ENCODE results near the gene ITIH6.
"Not testable (repeated sequence)": the region's sequence is repeated elsewhere in the genome, so short reads cannot be mapped to it uniquely, and the experiment has no call there.

The ITIH6 gene

DNA sequence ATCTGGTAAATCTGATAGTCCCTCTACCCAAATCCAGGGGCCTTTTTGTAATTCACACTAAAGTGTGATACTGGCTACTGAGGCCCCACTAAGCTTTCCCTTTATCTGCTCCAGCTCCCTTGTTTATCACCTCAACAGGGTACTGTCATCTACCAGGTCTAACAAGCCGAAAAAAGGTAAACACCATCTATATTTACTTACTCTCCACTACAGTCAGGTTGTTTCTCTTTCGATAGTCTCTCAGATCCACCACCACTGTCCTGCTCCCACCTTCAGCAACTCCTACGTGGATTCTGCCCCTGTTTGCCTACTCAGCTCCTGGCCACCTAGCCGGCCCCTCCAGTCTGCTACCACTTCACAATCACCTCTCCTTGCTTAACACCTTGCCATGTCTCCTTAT lies 3.3 kb downstream of the ITIH6 start:
- DNase-seq, result no peak

DNA sequence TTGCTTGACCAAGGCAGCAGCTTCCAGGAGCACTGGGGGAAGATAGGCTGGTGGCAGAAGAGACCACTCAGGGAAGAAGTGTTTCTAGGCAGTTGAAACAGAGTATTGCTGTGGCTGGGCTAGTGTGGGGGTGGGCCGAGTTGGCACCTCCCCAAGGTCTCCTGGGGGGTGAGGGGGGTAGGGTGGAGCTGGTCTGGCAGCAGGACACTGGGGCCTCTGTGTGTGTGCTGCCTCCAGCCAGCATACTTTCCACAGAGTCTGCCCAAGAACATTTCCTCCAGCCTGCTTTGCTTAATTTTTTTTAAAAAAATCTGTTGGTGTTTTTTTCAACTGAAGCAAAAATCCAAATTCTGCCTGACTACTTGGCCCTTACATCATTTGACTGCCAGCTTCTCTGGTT lies 4.0 kb downstream of the ITIH6 start:
- DNase-seq, result no peak

- not testable (repeated sequence) for DNase-seq
Measured at GRCh38 chrX:54789405-54789804, 8.7 kb downstream of the ITIH6 start.

- no peak for DNase-seq
Measured at GRCh38 chrX:54788446-54788845, 9.6 kb downstream of the ITIH6 start.

GRCh38 chrX:54786967-54787366 lies 11.1 kb downstream of the ITIH6 start:
- peak in 1 of 2 donors; percentile 28 for DNase-seq

DNA sequence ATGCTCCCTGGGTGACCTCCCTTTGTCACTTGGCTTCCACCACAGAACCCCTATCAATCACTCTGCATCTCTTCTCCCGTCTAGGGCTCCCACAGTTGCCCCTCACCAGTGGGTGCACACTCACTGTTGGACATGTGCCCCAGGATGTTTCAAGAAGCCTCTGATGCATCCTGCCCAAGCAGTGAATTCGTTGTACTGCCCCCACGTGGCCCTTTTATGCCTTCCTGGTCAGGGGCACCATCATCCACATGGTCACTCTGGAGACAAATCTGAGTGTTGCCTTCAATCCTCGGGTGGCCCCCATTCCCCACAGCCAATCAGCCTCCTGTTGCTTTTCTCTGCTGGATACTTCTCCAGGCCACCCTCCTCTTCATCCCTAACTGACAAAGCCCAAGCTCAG lies 12.2 kb downstream of the ITIH6 start:
- peak in 1 of 2 donors; percentile 10 for DNase-seq

- no peak for DNase-seq
Measured at GRCh38 chrX:54776987-54777672, 20.9 kb downstream of the ITIH6 start.

DNA sequence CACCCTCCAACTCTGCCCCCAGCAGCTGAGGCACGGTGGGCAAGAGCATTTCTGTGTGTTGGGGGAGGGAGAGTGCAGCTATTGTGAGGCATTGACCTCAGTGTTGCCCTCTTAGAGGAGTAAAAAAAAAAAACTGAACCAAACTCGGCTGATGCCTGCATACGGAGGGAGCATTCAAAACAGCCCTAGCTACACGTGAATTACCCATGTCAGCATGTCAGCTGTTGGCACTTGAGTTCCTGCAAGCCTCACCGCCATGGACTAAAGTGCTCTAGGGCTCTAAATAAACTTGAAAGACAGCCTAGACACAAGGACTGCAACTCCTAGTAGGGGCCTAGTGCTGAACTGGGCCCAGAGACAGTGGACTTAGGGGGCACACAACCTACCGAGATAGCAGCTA lies 22.0 kb downstream of the ITIH6 start:
- DNase-seq, result no peak

DNA sequence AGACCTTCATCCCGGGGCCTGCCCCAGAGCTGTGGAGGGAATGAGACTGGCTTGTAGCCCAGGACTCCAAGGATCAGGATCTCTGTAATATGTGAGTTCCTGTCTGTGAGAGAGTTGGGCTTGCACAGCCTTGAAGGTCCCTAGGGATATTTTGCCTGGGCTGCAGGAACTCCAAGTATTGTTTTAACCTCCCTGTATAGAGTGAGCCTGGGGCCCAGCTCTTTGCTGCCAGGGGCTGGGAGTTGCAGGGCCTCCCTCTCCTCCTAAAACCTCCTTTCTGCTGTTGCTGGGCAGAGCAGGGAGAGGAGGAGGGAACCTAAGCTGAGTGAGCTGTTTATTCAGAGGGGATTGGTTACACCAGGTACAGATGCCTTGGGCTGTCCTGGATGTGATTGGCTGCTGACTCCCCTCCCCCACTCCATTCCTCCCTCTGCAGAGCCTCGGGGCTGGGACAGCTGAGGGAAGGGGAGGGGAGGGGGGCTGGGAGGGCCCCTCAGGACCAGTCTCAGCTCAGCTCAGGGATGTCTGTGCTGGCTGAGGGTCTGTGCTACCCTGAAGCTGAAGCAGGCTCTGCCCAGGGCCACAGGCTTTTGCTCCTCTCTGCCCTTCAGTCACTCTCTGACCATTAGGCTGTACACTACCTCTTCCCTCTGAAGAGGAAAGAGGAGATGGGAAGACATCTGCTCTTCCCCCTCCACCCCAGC lies 23.5 kb downstream of the ITIH6 start:
- DNase-seq, result not testable (repeated sequence)

DNA sequence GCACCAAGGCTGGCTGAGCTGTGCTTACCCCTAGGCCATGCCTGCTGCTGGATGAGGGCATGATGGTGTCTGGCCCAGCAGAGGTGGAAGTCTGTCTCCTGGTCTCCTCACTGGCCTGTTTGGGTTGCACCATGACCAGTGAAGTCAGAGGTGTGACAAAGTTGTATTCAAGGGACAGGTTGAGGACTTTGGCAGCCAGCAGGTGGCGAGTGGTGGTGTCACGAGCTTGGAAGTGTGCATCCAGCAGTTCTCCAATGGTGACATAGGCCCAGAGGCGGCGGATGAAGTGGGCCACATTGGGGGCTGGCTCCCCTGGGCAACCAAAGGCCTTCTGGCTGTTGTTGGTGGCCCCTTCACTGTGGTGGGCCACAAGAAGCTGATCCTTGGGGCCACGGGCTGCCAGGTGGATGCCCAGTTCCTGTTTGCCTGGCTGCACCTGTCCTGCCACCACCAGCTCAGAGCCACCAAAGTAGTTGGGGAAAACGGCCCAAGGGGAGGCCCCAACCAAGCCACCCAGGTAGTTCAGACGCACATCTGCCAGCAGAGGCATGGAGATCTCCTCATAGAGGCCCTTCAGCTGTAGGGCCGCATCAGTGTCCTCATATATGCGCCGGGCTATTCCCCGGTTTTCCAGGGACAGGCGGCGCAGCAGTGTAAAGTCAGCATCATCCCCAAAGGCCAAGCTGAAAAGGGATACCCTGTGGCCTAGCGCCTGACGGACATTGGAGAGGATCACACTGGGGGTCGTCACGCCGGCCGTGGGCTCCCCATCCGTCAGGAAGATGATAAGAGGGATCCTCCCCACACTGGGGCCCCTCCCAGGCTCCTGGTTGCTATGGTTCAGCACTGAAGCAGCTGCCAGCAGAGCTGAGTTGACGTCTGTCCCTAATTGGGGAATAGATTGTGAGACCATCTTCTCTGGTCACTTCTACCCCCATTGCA lies 39.7 kb downstream of the ITIH6 start:
- DNase-seq, result no peak

GRCh38 chrX:54754854-54755253 lies 43.2 kb downstream of the ITIH6 start:
- no peak for DNase-seq

DNA sequence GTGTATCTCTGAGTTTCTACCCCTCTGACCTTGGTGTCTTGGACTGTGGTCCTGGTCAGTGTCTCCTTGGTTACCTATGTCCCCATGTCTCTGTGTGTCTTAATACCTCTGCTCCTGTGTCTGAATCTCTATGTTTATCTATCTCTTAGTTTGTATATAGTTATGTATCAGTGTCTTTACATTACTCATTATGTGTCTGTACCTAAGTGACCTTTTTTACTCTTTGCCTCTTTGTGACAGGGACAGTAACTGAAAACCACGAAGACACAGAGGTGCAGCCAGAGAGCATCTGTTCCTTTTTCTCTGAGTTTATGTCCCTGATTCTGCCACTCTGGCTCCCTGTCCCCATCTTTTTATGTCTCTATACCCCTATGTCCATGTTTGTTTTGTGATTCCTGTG lies 49.4 kb downstream of the ITIH6 start:
- DNase-seq, result no peak

- DNase-seq, result no peak
Measured at GRCh38 chrX:54747733-54748393, 50.2 kb downstream of the ITIH6 start.

DNA sequence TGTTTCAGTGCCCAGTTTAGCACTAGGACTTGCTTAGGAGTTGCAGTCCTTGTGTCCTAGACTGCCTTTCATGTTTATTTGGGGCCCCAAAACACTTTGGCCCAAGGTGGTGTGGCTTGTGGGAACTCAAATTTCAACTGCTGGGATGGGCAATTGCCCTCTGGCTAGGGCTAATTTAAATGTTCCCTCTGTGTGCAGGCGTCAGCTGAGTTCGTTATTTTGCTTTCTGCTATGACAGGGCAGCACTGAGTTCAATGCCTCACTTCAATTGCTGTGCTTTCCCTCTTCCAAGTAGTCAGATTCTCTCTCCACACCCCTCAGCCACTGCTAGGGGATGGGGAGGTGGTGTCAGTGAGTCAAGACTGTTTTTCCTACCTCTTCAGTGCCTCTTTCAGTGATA lies 51.1 kb downstream of the ITIH6 start:
- DNase-seq, result no peak

- no peak for DNase-seq
Measured at GRCh38 chrX:54745676-54746075, 52.4 kb downstream of the ITIH6 start.

GRCh38 chrX:54738567-54738966 lies 59.5 kb downstream of the ITIH6 start:
- not testable (repeated sequence) for DNase-seq

GRCh38 chrX:54736298-54736942 lies 61.6 kb downstream of the ITIH6 start:
- not testable (repeated sequence) for DNase-seq

DNA sequence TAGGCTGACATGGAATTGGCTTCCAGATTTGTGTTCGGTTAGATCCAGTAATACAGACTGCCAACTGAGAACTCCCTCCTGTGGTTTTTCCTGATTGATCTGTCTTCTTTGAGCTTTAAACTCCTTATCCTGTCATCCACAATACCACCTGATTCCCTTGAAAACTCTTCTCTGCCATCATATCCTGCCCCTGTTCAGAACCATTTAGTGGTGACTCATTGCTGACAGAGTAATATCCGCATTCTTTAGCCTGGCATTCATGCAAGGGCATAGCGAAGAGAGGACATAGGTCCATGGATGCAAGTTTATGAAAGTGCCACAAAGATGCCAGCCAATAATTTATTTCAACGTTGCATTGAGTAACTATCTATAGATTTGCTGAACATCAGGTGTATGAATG lies 76.6 kb downstream of the ITIH6 start:
- no peak for DNase-seq

GRCh38 chrX:54715621-54716020 lies 82.4 kb downstream of the ITIH6 start:
- DNase-seq, result no peak

DNA sequence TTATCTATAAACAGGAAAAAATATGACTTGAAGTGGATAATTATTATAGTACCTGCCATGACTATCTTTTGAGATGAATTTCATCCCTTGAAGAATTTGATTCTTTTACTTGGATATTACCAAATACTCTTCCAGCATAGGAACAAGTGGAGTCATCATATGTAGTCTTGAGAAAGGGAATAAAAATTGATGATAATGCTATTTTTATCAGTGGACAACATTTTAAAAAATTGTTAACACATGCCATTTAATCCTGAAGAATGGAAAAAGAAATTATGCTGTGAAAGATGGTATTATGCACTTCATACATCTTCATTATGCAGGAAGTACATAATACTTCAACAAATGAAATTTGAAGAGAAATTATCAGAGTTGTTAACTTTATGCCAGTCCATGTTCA lies 83.6 kb downstream of the ITIH6 start:
- DNase-seq, result no peak

DNA sequence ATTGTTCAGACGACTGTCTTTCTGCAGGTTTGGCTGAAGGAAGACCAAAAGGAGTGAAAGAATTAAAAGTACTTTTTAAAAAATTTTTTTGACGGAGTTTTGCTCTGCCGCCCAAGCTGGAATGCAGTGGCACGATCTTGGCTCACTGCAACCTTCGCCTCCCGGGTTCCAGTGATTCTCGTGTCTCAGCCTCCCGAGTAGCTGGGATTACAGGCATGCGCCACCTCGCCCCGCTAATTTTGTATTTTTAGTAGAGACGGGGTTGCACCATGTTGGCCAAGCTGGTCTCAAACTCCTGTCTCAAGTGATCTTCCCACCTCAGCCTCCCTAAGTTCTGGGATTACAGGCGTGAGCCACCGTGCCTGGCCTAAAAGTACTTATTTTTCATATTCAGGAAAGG lies 86.3 kb downstream of the ITIH6 start:
- no peak for DNase-seq

GRCh38 chrX:54710920-54711319 lies 87.1 kb downstream of the ITIH6 start:
- DNase-seq, result no peak
